ENCODE measurements around the gene SLC34A3. TPM values are rescaled to one million over a fixed set of nuclear protein-coding genes. Genes with fewer than 3 reads are reported as not detected.
"Not testable (repeated sequence)": the region's sequence is repeated elsewhere in the genome, so short reads cannot be mapped to it uniquely, and the experiment has no call there.

Gene SLC34A3
- polyA plus RNA-seq, 1 experiment: not detected

- H3K27ac ChIP-seq (ENCODE audit: low read depth, low read length): peak overlapping the region; percentile 31
- no peak for DNase-seq (ENCODE audit: low read depth, low spot score)
- no peak for TF ChIP-seq CTCF (IDR thresholded peaks at IDR 0.05; ENCODE audit: low read depth, low read length)
- no peaks in the 10 kb centered on the region; the same call in 1 of the 2 replicates for H3K9me3 ChIP-seq (ENCODE audit: control insufficient read depth, insufficient read depth, low read length)
- ChIA-PET CTCF (interaction anchor here (1.3 to 1.7 kb wide), 2 partner anchors 19 to 167 kb away, joined by 3 to 7 read pairs; partner anchors contain the start of gene EXD3), POLR2A (interaction anchor here (0.8 to 8.8 kb wide), 3 partner anchors 10 to 167 kb away, joined by 3 to 146 read pairs (median 3); partner anchors contain the start of genes EXD3, NOXA1 and TUBB4B)
- peak overlapping the region; percentile 96 for H3K4me3 ChIP-seq (ENCODE audit: low read depth, low read length)
- H3K27me3 ChIP-seq (ENCODE audit: control insufficient read depth, insufficient read depth, low read length): no peaks in the 10 kb centered on the region
These were observed 25.7 kb downstream of the SLC34A3 start for GRCh38 chr9:137256362-137256761.

- POLR2A ChIA-PET: interaction anchor here (0.8 to 8.8 kb wide), 3 partner anchors 9 to 166 kb away, joined by 3 to 146 read pairs (median 3); partner anchors contain the start of genes EXD3, NOXA1 and TUBB4B
- no peak for TF ChIP-seq CTCF (IDR thresholded peaks at IDR 0.05; ENCODE audit: low read depth, low read length)
- no peaks in the 10 kb centered on the region for H3K27me3 ChIP-seq (ENCODE audit: control insufficient read depth, insufficient read depth, low read length)
- H3K9me3 ChIP-seq (ENCODE audit: control insufficient read depth, insufficient read depth, low read length): no peaks in the 10 kb centered on the region; the same call in 1 of the 2 replicates
- no peak for DNase-seq (ENCODE audit: low read depth, low spot score)
- H3K27ac ChIP-seq (ENCODE audit: low read depth, low read length): no peak overlapping the region
- H3K4me3 ChIP-seq (ENCODE audit: low read depth, low read length): peak overlapping the region; percentile 96
- CTCF ChIA-PET: interaction anchor here (1.3 to 1.7 kb wide), 2 partner anchors 20 to 166 kb away, joined by 3 to 7 read pairs; partner anchors contain the start of gene EXD3
These were observed 26.2 kb downstream of the SLC34A3 start for GRCh38 chr9:137256856-137257255.

- H3K4me3 ChIP-seq (ENCODE audit: low read depth, low read length); H3K27ac ChIP-seq (ENCODE audit: low read depth, low read length); H3K27me3 ChIP-seq (ENCODE audit: control insufficient read depth, insufficient read depth, low read length); DNase-seq (ENCODE audit: low read depth, low spot score); H3K9me3 ChIP-seq (ENCODE audit: control insufficient read depth, insufficient read depth, low read length): not testable (repeated sequence)
- peak; percentile 42; the same call in 1 of the 2 replicates for TF ChIP-seq CTCF (IDR thresholded peaks at IDR 0.05; ENCODE audit: low read depth, low read length)
- ChIA-PET CTCF (interaction anchor here (1.0 kb wide), 1 partner anchor 26 kb away, joined by 3 read pairs; no protein-coding TSS in a partner anchor), POLR2A (interaction anchor here (2.4 kb wide), 1 partner anchor 22 kb away, joined by 14 read pairs; the partner anchor contains the start of gene TUBB4B)
These were observed 31.6 kb downstream of the SLC34A3 start for GRCh38 chr9:137262173-137262908.

- no peaks in the 10 kb centered on the region; the same call in 1 of the 2 replicates for H3K9me3 ChIP-seq (ENCODE audit: control insufficient read depth, insufficient read depth, low read length)
- POLR2A ChIA-PET: no interaction called here
- H3K27me3 ChIP-seq (ENCODE audit: control insufficient read depth, insufficient read depth, low read length): no peaks in the 10 kb centered on the region
- CTCF ChIA-PET: no interaction called here
- TF ChIP-seq CTCF (IDR thresholded peaks at IDR 0.05; ENCODE audit: low read depth, low read length): no peak
- no peak overlapping the region for H3K4me3 ChIP-seq (ENCODE audit: low read depth, low read length)
- H3K27ac ChIP-seq (ENCODE audit: low read depth, low read length): no peak overlapping the region
- DNase-seq (ENCODE audit: low read depth, low spot score): no peak
These were observed 32.2 kb downstream of the SLC34A3 start for GRCh38 chr9:137262909-137263285.

GRCh38 chr9:137263506-137263905, 32.8 kb downstream of the SLC34A3 start:
- ChIA-PET POLR2A (no interaction called here), CTCF (no interaction called here)
- Histone ChIP-seq H3K27ac (ENCODE audit: low read depth, low read length) (no peak overlapping the region), H3K27me3 (ENCODE audit: control insufficient read depth, insufficient read depth, low read length) (no peaks in the 10 kb centered on the region), H3K9me3 (ENCODE audit: control insufficient read depth, insufficient read depth, low read length) (no peaks in the 10 kb centered on the region; the same call in 1 of the 2 replicates), H3K4me3 (ENCODE audit: low read depth, low read length) (no peak overlapping the region)
- TF ChIP-seq CTCF (IDR thresholded peaks at IDR 0.05; ENCODE audit: low read depth, low read length): no peak
- no peak for DNase-seq (ENCODE audit: low read depth, low spot score)

Data from AG04450 (cell line).